ENCODE data around the gene B4GAT1. TPM values are rescaled to one million over a fixed set of nuclear protein-coding genes. Genes with fewer than 3 reads are reported as not detected.
A peak's percentile ranks its signal among the peaks of the same experiment; 100 is the strongest.

Gene B4GAT1
- total and polyA plus RNA-seq, 9 of the 15 experiments (the other 6 are each of a cell fraction or from before 2014, with no cell fraction given) = 0.86 to 9.5 (median 3.8) TPM

DNA sequence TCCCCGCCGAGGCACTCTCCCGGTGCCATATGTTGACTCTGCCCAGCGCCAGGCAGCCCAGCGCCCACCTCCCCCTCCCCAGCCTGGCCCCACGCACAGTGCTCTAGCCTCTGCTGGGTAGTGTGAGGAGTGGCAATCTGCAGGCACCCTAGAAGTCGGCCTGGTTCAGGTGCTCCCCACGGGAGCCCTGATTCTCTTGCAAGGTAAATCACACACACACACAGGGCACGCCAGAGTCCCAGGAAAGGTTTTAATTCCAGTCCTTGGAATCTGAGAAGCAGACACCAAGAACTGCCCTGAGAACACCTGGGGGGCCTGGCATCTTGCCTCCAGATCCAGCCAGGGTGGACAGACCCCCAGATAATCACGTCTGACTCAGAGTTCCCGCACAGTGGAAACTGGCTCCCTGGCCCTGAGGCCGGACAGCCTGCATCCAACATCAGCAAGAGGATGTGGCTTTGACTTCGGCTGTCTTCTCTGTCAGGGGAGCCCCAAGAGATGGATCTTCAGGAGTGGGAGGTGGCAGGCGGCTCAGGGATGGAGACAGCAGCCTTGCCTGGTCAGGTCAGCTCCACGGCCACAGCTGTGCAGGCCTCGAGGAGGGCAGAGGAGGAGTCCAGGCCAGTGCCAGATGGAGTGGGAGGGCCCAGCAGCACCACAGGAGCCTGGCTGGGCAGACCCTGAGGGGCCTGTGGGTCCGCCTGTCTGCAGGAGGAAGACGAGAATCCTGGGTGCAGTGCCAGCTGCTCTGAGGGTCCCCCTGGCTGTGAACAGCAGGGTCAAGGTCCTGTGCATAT is 10.1 kb downstream of the B4GAT1 start:
- Histone ChIP-seq H3K79me2 (ENCODE audit: control insufficient read depth, insufficient read depth, low read length) (no peaks in the 10 kb centered on the region), H4K20me1 (replicated peaks; ENCODE audit: control insufficient read depth, insufficient read depth, low read length) (peaks cover 3% of the 10 kb centered on the region; the same call in 1 of the 2 replicates), H3K4me3 (no peak overlapping the region), H3K9me3 (replicated peaks; ENCODE audit: control insufficient read depth, insufficient read depth, low read depth, low read length) (no peaks in the 10 kb centered on the region), H3K27me3 (ENCODE audit: control insufficient read depth in 2 of 2, insufficient read depth in 2 of 2, low read length in 2 of 2) (no peaks in the 10 kb centered on the region), H3K36me3 (ENCODE audit: control insufficient read depth, insufficient read depth, low read length) (peaks cover 51% of the 10 kb centered on the region; the same call in 2 of the 3 replicates), H3K9me1 (ENCODE audit: control insufficient read depth, insufficient read depth, low read length) (no peaks in the 10 kb centered on the region), H3K9ac (ENCODE audit: insufficient read depth in 1 of 2, low read depth in 2 of 2, low read length in 2 of 2) (peak overlapping the region in 1 of 2 experiments; percentile 78; a peak in 1 of 4 replicates), H3K4me2 (ENCODE audit: insufficient read depth, low read length) (no peak overlapping the region), H2AFZ (ENCODE audit: low read depth, low read length) (no peak overlapping the region), H3K27ac (ENCODE audit: extremely low read depth, low read depth, low read length) (no peak overlapping the region), H3K4me1 (replicated peaks in 1 of 2; ENCODE audit: control insufficient read depth in 2 of 2, insufficient read depth in 2 of 2, low read length in 2 of 2) (peaks cover 7 to 51% of the 10 kb centered on the region in 2 experiments; a peak in 4 of 5 replicates)
- DNase-seq (ENCODE audit: extremely low read depth in 1 of 4, low spot score in 3 of 4) (peak in 1 of 4 experiments; percentile 8), ATAC-seq (no peak), FAIRE-seq (no peak)
- no TSS peak for BruUV-seq (replicated peaks)
- ChIA-PET CTCF (ENCODE audit: low intra/inter-chr PET ratio) (interaction anchor here (0.5 to 1.7 kb wide), 3 partner anchors 26 to 1216 kb away, joined by 3 to 8 read pairs (median 8); no protein-coding TSS in a partner anchor), POLR2A (interaction anchor here (0.6 to 1.7 kb wide), 3 partner anchors 11 to 56 kb away, joined by 3 to 5 read pairs (median 4); partner anchors contain the start of genes B4GAT1 and YIF1A)
- TF ChIP-seq ZBTB1 (CRISPR knock-in tag; IDR thresholded peaks at IDR 0.05; ENCODE audit: borderline replicate concordance, low read depth) = no peak
- TF ChIP-seq RBFOX2 (IDR thresholded peaks at IDR 0.05; ENCODE audit: low read depth, low read length) = peak; percentile 1; the same call in 1 of the 2 replicates
- in situ Hi-C loops (cut with MboI) (no loop called here), intact Hi-C loops (cut with micrococcal nuclease) (no loop called here)
- WGBS (ENCODE audit: insufficient coverage, low coverage, missing lambda C conversion rate) = 77% methylated on average over 11 of the region's 18 CpGs
